ENCODE data around the gene CCT7.

DNA sequence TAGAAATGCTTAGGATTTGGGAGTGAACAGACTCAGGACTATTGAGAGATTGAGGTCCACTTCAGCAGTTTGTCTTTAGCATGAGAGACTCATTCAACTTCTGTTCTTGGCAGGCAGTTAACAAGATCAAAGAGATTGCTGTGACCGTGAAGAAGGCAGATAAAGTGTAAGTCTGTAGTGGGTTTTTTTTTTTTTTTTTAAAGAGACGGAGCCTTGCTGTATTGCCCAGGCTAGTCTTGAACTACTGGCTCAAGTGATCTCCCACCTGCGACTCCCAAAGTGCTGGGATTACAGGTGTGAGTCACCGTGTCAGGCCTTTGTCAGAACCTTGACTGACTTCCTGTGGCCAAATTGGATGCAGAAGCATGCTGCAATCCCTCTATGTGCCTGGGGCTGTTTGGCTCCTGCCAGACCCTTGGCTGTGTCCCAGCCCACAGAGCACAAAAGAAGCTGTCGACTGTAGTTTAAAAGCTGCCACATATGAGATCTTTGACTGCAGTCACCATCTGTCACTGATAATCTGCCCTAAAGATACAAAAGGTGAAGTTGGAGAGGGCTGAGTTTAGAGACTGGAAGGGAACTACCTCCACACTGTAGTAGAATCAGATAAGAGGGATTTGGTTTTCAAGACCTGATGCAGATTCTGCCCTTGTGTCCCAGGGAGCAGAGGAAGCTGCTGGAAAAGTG lies 9.9 kb downstream of the CCT7 start:
- TF ChIP-seq, protein P1, sequence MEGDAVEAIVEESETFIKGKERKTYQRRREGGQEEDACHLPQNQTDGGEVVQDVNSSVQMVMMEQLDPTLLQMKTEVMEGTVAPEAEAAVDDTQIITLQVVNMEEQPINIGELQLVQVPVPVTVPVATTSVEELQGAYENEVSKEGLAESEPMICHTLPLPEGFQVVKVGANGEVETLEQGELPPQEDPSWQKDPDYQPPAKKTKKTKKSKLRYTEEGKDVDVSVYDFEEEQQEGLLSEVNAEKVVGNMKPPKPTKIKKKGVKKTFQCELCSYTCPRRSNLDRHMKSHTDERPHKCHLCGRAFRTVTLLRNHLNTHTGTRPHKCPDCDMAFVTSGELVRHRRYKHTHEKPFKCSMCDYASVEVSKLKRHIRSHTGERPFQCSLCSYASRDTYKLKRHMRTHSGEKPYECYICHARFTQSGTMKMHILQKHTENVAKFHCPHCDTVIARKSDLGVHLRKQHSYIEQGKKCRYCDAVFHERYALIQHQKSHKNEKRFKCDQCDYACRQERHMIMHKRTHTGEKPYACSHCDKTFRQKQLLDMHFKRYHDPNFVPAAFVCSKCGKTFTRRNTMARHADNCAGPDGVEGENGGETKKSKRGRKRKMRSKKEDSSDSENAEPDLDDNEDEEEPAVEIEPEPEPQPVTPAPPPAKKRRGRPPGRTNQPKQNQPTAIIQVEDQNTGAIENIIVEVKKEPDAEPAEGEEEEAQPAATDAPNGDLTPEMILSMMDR (IDR thresholded peaks at IDR 0.05) = no peak
- TF ChIP-seq POLR2A (IDR thresholded peaks at IDR 0.05) = no peak

All from right lobe of liver (tissue), 4 donors.